Head of caudate nucleus (tissue), 42 donors: ENCODE results near the gene PRRC2B.
"Not testable (repeated sequence)": the region's sequence is repeated elsewhere in the genome, so short reads cannot be mapped to it uniquely, and the experiment has no call there.

ENCODE experiments used
- DNase-seq, 42 donors: peaks; one replicate each; pipeline versions ENCODE4 v3.0.0 to v3.0.0-alpha.2; 2020 to 2021; ENCODE audit warnings: mixed read lengths in 7 of 42
- intact Hi-C: fragments of 100-400 bp; cut with DNase I; formaldehyde crosslinking; loops from one replicate; pipeline ENCODE4 v1.15.0; 2022

PRRC2B gene

DNA sequence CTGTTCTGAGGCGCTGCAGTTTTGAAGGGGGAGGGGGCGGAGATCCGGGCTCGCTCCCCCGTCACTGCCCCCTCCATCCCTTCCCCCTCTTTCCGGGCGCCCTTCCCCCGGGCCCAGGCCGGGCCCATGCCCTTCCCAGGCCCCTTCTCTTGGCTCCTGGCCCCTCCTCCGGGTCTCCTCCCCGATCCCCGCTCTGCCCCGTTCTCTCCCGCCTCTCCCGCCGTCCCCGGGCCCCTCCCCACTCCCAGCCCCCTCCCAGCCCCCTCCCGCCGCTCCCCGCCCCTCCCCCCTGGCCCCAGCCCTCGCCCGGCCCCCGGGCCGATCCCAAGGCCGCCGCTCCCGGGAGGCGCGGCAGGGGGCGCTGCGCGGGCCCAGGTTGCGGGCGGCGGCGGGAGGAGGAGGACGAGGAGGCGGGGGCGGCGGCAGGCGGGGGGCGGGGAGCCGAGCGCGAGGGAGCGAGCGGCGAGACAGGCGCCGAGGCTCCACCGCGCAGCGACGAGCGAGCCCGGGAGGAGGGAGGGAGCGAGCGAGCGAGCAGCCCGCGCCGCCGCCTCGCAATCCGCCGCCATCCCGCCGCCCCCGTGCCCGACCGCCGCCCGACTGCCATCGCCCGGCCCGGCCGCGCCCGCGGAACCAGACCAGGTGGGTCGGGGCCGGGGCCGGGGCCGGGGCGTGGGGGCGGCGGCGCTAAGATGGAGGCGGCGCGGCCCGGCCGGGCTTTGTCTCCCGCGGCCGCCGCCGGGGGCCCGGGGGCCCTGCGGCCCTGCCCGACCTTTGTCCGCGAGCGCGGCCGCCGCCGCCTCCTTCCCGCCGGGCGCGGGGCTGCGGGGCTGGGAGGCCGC, at the start of gene PRRC2B:
Gene PRRC2B, plus strand, starts transcription at position 465 of the 842 bp plus-strand sequence. CDS start 36,059 bp downstream, outside the sequence.
- intact Hi-C loops: no loop called here
- peak in 40 of 42 donors; percentile 66 to 93 (median 85) for DNase-seq

- intact Hi-C loops: not testable (repeated sequence)
- peak in 1 of 42 donors; percentile 6 for DNase-seq
Observed at GRCh38 chr9:131344931-131345535, 48.9 kb upstream of the PRRC2B start.

GRCh38 chr9:131346559-131346958, 47.3 kb upstream of the PRRC2B start:
- intact Hi-C loops: no loop called here

DNA sequence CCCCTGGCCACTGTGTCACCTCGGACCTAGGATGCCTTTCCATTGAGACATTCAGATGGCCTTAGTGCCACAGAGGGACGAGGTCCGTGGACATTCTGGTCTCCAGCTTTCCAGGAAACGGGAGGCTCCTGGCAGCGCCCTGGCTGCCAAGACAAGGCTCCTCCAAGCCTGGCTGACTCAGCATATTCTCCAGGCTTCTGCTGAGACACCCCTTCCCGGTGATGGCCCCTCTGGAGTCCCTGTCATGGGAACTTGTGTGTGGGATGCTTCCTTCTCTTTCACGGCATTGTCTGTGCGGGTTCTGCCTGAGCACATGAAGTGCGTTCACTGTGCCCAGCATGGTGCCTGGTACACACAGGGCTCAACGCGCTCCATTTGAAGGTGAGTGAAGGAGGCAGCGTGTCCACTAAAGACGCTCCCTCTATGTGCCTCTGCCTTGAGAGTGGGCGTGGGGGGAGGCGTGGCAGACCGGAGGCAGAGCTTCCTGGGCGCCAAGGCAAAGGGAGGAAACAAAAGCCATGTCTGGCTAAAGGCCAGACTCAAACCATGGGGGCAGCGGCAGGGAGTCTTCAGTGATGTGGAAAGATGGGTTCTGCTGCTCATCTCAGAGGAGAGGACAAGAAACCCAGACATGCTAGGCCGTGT, 46.4 kb upstream of the PRRC2B start:
- DNase-seq: peak in 2 of 42 donors; percentile 14 to 21
- intact Hi-C loops: no loop called here

More at GRCh38 chr9:131346559-131346958, 47.3 kb upstream of the PRRC2B start:
- DNase-seq: peak in 2 of 42 donors; percentile 1 to 3

- intact Hi-C loops: no loop called here
- peak in 2 of 42 donors; percentile 11 to 27 for DNase-seq
Observed at GRCh38 chr9:131348631-131349521, 45.0 kb upstream of the PRRC2B start.

DNA sequence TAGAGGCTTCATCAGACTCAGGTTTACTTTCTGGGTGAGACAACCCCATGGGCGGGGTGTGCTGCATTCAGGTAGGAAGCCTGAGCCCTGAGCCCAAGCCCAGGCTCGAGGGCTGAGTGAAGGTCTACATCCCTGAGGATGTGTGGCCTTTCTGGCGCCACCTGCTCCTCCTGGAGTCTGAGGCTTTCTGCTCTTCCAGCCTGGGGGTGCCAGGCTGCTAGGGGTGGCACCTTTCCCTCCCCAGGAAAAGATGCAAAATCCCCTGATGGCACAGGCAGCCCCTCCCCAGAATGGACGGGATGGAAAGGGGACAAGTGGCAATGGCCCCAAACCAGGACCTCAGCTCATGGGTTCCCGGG, 44.4 kb upstream of the PRRC2B start:
- intact Hi-C loops: no loop called here
- peak in 1 of 42 donors; percentile 24 for DNase-seq

DNA sequence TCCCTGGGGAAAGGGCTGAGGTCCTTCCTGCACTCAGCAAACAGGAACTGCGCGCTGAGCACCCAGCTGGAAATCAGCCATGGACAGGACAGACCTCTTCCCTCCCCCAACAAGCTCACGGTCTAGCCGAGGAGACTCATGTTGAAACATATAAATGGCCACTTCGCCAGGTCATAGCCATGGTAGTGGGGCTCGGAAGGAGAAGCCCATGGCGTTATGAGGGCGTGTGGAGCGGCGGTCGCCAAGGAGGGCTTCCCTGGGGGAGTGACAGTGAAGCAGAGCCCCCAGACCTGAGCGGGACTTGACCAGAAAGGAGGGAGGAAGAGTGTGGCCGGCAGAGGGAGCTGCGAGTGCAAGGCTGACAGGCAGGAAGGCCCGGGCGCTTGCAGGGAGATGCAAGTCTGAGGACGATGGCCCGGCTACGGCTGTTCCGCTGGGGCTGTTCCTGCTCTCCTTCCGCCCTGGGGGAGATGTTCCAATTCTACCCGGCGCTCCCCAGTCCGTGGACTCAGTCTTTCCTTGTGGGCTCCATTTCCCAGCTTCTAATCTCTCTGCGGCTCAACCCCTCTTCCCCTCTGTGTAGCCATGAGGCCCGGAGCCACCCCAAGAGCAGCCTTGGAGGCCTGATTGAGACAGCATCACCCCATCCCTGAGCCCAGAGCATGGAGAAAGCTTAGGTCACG, 43.9 kb upstream of the PRRC2B start:
- DNase-seq: peak; percentile 84 to 96 (median 91)
- intact Hi-C loops: loop anchor here (10.0 kb wide), 1 partner anchor 395 kb away; the partner anchor contains the start of gene RAPGEF1

DNA sequence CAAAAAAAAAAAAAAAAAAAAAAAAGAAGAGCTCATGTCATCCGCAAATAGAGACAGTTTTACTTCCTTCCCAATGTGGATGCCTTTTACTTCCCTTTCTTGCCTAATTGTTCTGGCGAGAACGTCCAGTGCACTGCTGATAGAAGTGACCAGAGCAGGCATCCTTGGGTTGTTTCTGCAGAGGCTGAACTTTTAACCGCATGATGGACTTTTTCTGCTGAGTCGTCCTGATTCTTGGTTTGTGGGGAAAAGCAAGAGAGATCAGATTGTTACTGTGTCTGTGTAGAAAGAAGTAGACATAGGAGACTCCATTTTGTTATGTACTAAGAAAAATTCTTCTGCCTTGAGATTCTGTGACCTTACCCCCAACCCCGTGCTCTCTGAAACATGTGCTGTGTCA, 37.4 kb upstream of the PRRC2B start:
- intact Hi-C loops: loop anchor here (10.0 kb wide), 1 partner anchor 388 kb away; the partner anchor contains the start of gene RAPGEF1
- peak in 10 of 42 donors; percentile 15 to 48 (median 30) for DNase-seq

- DNase-seq: peak in 1 of 42 donors; percentile 28
- intact Hi-C loops: loop anchor here (10.0 kb wide), 1 partner anchor 386 kb away; the partner anchor contains the start of gene RAPGEF1
Observed at GRCh38 chr9:131358556-131358955, 35.3 kb upstream of the PRRC2B start.

- intact Hi-C loops: no loop called here
- DNase-seq: peak in 8 of 42 donors; percentile 19 to 42 (median 32)
Observed at GRCh38 chr9:131361202-131361833, 32.6 kb upstream of the PRRC2B start.

- intact Hi-C loops: no loop called here
- DNase-seq: no peak
Observed at GRCh38 chr9:131365546-131365945, 28.3 kb upstream of the PRRC2B start.

- intact Hi-C loops: no loop called here
- DNase-seq: peak in 10 of 42 donors; percentile 8 to 57 (median 25)
Observed at GRCh38 chr9:131366761-131367401, 27.0 kb upstream of the PRRC2B start.

GRCh38 chr9:131367450-131367849, 26.4 kb upstream of the PRRC2B start:
- intact Hi-C loops: no loop called here

GRCh38 chr9:131370638-131371037, 23.2 kb upstream of the PRRC2B start:
- intact Hi-C loops: no loop called here
- DNase-seq: no peak

More at GRCh38 chr9:131367450-131367849, 26.4 kb upstream of the PRRC2B start:
- no peak for DNase-seq

DNA sequence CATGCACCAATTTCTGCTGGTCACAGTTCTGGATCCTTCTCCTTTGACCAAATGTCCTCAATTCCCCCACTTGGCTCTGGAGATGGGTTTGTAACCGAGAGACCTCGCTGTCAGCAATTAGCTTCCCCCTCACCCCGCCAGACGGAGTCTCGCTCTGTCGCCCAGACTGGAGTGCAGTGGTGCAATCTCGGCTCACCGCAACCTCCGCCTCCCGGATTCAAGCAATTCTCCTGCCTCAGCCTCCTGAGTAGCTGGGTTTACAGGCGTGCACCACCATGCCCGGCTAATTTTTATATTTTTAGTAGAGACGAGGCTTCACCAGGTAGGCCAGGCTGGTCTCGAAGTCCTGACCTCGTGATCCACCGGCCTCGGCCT, 21.3 kb upstream of the PRRC2B start:
- intact Hi-C loops: not testable (repeated sequence)
- DNase-seq: peak in 3 of 42 donors; percentile 16 to 45 (median 30)

DNA sequence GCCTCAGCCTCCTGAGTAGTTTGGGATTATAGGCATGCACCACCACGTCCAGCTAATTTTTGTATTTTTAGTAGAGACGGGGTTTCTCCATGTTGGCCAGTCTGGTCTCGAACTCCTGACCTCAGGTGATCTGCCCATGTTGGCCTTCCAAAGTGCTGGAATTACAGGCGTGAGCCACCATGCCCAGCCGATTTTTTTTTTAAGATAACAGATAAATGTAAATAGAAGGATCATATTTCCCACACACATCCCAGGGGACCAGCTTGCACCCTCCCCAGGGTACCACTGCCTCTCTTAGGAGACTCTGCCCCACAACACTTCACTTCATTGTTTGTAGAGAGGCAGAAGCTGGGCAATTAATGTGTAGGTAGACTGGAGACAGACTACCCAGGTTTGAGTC, 19.2 kb upstream of the PRRC2B start:
- intact Hi-C loops: not testable (repeated sequence)
- DNase-seq: peak in 1 of 42 donors; percentile 4

DNA sequence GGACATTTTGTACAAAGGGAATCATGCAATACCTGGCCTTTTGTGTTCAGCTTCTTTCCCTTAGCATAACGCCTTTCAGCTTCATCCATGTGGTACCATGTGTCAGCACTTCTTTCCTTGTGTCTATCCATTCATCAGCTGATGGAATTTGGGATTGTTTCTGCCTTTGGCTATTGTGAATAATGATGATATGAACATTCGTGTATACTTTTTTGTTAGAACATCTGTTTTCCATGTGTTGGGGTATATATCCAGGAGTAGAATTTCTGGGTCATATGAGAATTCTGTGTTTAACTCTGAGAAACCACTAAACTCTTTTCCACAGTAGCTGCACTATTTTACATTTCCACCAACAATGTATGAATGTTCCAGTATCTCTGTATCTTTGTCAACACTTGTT, 14.8 kb upstream of the PRRC2B start:
- intact Hi-C loops: no loop called here
- no peak for DNase-seq
